HuH-7 (cell line): Measurements from ENCODE around the gene ACSM3.
"Not testable (repeated sequence)": the region's sequence is repeated elsewhere in the genome, so short reads cannot be mapped to it uniquely, and the experiment has no call there.

Experiments
- DNase-seq: peaks from one replicate; pipeline ENCODE4 v3.0.0; 2011; ENCODE audit warnings: low spot score

The ACSM3 gene

GRCh38 chr16:20763461-20764232 is at the start of gene ACSM3:
Gene ACSM3, plus strand, starts transcription at chr16:20764014. Its CDS starts 6,021 bp downstream, at chr16:20770035.
- peak; percentile 73 for DNase-seq

- not testable (repeated sequence) for DNase-seq
These were observed 46.1 kb upstream of the ACSM3 start for GRCh38 chr16:20717718-20718117.

- no peak for DNase-seq
These were observed 43.6 kb upstream of the ACSM3 start for GRCh38 chr16:20720251-20720650.

- no peak for DNase-seq
These were observed 37.2 kb upstream of the ACSM3 start for GRCh38 chr16:20726661-20727060.

- no peak for DNase-seq
These were observed 36.6 kb upstream of the ACSM3 start for GRCh38 chr16:20727181-20727580.

GRCh38 chr16:20729141-20729540 is 34.7 kb upstream of the ACSM3 start:
- DNase-seq: no peak

GRCh38 chr16:20734056-20734455 is 29.8 kb upstream of the ACSM3 start:
- no peak for DNase-seq

GRCh38 chr16:20734782-20735181 is 29.0 kb upstream of the ACSM3 start:
- no peak for DNase-seq

GRCh38 chr16:20735490-20735889 is 28.3 kb upstream of the ACSM3 start:
- DNase-seq: no peak

GRCh38 chr16:20740007-20740883 is 23.6 kb upstream of the ACSM3 start:
- DNase-seq: no peak

- peak; percentile 91 for DNase-seq
These were observed 22.8 kb upstream of the ACSM3 start for GRCh38 chr16:20740901-20741521.

GRCh38 chr16:20741554-20742285 is 22.1 kb upstream of the ACSM3 start, which contains the start of gene THUMPD1:
Gene THUMPD1, minus strand, starts transcription at chr16:20741818. Its CDS starts 79 bp downstream, at chr16:20741739.
- DNase-seq: peak; percentile 89

GRCh38 chr16:20743591-20743990 is 20.2 kb upstream of the ACSM3 start:
- DNase-seq: no peak

- no peak for DNase-seq
These were observed 18.8 kb upstream of the ACSM3 start for GRCh38 chr16:20744922-20745440.

GRCh38 chr16:20746461-20746860 is 17.4 kb upstream of the ACSM3 start:
- DNase-seq: no peak

- no peak for DNase-seq
These were observed 16.6 kb upstream of the ACSM3 start for GRCh38 chr16:20747030-20747816.

GRCh38 chr16:20749474-20749873 is 14.3 kb upstream of the ACSM3 start:
- no peak for DNase-seq

GRCh38 chr16:20750558-20750957 is 13.3 kb upstream of the ACSM3 start:
- DNase-seq: no peak

- DNase-seq: no peak
These were observed 10.1 kb upstream of the ACSM3 start for GRCh38 chr16:20753727-20754126.

GRCh38 chr16:20755238-20755637 is 8.6 kb upstream of the ACSM3 start:
- no peak for DNase-seq

- DNase-seq: not testable (repeated sequence)
These were observed 8.0 kb upstream of the ACSM3 start for GRCh38 chr16:20755799-20756198.
